Brain pericyte (primary cell): ENCODE measurements around the gene CMTM1.
"Not testable (repeated sequence)": the region's sequence is repeated elsewhere in the genome, so short reads cannot be mapped to it uniquely, and the experiment has no call there.

Experiments
- DNase-seq: peaks from one replicate; pipeline ENCODE4 v3.0.0-alpha.2; 2012; ENCODE audit warnings: low read depth, low spot score

The CMTM1 gene

GRCh38 chr16:66562409-66562808 is 3.8 kb upstream of the CMTM1 start:
- DNase-seq: no peak

- no peak for DNase-seq
Measured at GRCh38 chr16:66562986-66563385, 3.3 kb upstream of the CMTM1 start.

GRCh38 chr16:66563574-66564334 is 2.5 kb upstream of the CMTM1 start:
- no peak for DNase-seq

- DNase-seq: not testable (repeated sequence)
Measured at GRCh38 chr16:66567270-66567669, 1.0 kb downstream of the CMTM1 start.

GRCh38 chr16:66568355-66568754 is 2.1 kb downstream of the CMTM1 start:
- DNase-seq: no peak

- no peak for DNase-seq
Measured at GRCh38 chr16:66569131-66569530, 2.9 kb downstream of the CMTM1 start.

- no peak for DNase-seq
Measured at GRCh38 chr16:66569827-66570405, 3.7 kb downstream of the CMTM1 start.

GRCh38 chr16:66572356-66572755 is 6.1 kb downstream of the CMTM1 start:
- no peak for DNase-seq

- no peak for DNase-seq
Measured at GRCh38 chr16:66574081-66574480, 7.8 kb downstream of the CMTM1 start.

- DNase-seq: no peak
Measured at GRCh38 chr16:66574531-66574930, 8.3 kb downstream of the CMTM1 start.

- no peak for DNase-seq
Measured at GRCh38 chr16:66575060-66575459, 8.8 kb downstream of the CMTM1 start.

- DNase-seq: no peak
Measured at GRCh38 chr16:66576296-66576695, 10.1 kb downstream of the CMTM1 start.

GRCh38 chr16:66578651-66579531 is 12.7 kb downstream of the CMTM1 start, which contains the start of gene CMTM2:
CMTM2 (plus strand) TSS chr16:66579463; CDS start chr16:66579608, 145 bp downstream.
- no peak for DNase-seq

- DNase-seq: no peak
Measured at GRCh38 chr16:66580605-66581209, 14.5 kb downstream of the CMTM1 start.

- DNase-seq: no peak
Measured at GRCh38 chr16:66581246-66581952, 15.2 kb downstream of the CMTM1 start.

GRCh38 chr16:66585481-66586239 is 19.4 kb downstream of the CMTM1 start:
- no peak for DNase-seq

- DNase-seq: no peak
Measured at GRCh38 chr16:66587881-66588600, 21.8 kb downstream of the CMTM1 start.

- no peak for DNase-seq
Measured at GRCh38 chr16:66588981-66589713, 22.9 kb downstream of the CMTM1 start.

- DNase-seq: no peak
Measured at GRCh38 chr16:66590322-66590721, 24.1 kb downstream of the CMTM1 start.
